ENCODE data around the gene CXCL16.
"Not testable (repeated sequence)": the region's sequence is repeated elsewhere in the genome, so short reads cannot be mapped to it uniquely, and the experiment has no call there.

CXCL16 gene

DNA sequence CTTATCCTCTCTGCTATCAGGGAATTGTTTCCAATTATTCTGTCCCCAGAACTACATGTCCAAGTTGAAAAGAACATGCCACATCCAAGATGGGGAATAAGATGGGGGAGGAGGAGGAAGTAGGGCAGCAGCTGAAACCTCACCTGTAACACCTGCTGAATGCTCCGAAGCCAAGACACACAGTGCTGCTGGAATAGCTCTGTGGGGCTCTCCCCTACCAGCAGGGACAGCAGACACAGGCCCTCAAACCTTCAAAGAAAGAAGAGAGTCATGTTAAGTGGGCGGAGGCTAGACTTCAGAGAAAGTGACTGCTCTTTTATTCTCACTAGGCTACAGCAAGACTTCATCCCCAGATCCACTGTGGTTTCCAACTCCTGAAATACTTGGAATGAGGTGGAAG is 49.0 kb downstream of the CXCL16 start:
- no peak for DNase-seq

DNA sequence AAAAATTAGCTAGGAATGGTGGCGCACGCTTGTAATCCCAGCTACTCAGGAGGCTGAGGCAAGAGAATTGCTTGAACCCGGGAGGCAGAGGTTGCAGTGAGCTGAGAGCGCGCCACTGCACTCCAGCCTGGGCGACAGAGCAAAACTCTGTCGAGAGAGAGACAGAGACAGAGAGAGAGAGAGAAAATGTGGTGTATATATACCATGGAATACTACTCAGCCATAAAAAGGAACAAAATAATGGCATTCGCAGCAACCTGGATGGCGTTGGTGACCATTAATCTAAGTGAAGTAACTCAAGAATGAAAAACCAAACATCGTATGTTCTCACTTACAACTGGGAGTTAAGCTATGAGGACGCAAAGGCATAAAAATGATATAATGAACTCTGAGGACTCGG is 49.9 kb downstream of the CXCL16 start:
- DNase-seq: not testable (repeated sequence)

DNA sequence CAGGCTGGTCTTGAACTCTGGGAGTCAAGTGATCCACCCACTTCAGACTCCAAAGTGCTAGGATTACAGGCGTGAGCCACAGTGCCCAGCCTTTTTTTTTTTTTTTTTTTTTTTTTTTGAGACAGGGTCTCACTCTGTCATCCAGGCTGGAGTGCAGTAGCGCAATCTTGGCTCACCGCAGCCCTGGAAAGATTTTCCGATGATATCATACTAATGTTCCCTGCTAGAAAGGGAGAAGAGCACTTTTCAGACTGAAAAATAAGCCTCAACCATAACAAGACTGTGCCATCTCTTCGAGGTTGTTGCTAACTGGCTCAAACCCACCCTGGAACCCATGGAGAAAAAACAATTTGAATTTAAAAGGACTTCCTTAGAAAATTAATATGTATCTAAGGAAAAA is 56.0 kb downstream of the CXCL16 start:
- DNase-seq: not testable (repeated sequence)
